HTERT RPE-1 (cell line): Measurements from ENCODE around the gene NHLRC4.

Experiments
- in situ Hi-C: fragments of 300-500 bp; cut with MboI; formaldehyde crosslinking; loops from 4 replicates; pipeline ENCODE4 v1.14.3; 2020; ENCODE audit warnings: low sequenced_read_pairs

NHLRC4 gene

DNA sequence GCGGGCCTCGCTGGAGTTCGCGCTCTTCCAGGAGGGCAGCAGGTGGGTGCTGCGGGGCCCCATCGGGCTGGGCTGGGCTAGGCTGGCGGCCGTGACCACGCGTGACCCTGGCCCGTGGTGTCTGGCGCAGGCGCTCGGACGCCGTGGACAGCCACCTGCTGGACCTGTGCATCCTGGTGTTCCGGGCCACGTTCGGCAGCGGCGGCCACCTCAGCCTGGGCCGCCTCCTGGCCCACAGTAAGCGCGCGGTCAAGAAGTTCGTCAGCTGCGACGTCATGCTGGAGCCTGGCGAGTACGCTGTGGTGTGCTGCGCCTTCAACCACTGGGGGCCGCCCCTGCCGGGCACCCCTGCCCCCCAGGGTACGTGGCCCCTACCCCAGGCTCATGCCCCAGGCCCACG is 14.6 kb upstream of the NHLRC4 start:
- in situ Hi-C loops, result no loop called here

DNA sequence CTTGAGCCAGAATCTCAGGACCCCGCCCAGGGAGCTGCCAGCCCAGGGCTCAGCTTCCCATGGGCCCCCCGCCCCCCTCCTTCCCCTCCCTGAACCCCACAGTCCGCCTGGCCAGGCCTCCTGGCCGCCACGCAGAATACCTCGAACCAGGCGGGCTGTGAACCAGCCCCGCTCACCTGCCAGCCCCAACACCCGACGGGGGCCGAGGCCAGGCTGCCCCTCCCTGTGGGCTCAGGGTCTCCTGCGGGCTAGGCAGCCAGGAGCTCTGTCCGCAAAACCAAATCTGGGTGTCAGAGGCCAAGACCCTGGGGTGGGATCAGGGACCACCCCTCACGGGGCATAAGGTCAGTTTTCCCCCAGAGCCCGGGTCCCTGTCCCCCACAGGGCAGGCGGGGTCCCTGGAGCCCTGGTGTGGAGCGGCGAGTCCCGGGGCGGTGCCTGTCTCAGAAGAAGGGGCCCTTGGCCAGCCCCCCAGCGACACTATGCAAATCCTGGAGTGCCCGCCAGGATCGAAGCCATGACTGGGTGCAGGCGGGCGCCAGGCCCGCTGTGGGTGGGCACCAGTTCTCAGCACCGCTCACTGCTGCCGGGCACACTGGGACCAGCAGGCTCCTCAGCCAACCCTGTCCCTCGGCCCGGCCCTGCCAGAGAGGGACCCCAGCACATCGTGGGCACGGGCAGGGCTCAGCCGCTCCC is 13.1 kb upstream of the NHLRC4 start:
- in situ Hi-C loops, result no loop called here

DNA sequence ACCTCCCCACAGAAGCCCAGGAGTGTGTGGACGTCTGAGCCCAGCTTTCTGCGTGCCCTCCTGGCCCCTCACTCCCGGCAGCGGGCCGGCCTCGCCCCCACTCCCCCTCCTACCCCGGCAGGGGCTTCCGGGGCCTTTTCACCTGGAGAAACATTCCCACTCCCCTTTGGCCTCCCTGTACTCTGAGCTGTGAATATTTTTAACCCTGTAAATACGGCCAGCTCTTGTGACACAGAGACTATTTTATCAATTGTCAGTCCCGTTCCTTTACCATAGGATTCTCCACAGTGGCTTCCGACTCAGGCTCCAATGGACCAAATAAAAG is 12.5 kb upstream of the NHLRC4 start:
- in situ Hi-C loops, result no loop called here

DNA sequence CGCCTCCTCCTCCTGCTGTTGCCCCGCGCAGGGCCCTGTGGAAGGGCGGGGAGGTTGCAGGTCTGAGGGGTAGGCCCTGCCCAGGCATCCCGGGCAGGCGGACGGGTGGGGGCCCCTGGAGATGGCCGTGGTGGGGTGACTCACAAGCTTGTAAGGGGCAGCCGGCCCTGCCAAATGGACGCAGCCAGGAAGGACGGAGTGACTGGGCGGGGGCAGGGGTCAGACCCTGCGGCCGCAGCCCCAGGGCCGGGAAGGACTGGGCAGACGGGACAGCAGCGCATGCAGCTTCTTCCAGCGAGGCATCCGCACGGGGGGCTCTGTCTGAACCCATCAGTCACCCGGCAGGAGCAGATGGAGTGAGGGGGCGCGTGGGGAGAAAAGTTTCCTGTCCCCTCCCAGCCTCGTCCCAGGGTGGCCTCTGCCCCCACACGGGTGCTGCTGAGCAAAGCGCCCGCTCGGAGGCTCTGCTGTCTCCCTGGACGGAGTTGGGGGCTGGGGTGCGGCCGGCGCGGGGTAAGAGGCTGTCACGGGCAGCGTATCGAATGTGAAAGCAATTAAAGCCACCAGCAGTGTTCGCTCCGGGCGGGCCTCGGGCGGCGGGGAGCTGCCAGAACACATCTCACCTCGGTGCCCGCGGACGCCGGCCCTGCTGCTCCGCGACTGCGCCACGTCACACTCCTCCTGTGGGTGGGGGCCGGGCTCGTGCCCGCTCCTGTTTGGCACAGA is 12.0 kb upstream of the NHLRC4 start:
- in situ Hi-C loops, result no loop called here

DNA sequence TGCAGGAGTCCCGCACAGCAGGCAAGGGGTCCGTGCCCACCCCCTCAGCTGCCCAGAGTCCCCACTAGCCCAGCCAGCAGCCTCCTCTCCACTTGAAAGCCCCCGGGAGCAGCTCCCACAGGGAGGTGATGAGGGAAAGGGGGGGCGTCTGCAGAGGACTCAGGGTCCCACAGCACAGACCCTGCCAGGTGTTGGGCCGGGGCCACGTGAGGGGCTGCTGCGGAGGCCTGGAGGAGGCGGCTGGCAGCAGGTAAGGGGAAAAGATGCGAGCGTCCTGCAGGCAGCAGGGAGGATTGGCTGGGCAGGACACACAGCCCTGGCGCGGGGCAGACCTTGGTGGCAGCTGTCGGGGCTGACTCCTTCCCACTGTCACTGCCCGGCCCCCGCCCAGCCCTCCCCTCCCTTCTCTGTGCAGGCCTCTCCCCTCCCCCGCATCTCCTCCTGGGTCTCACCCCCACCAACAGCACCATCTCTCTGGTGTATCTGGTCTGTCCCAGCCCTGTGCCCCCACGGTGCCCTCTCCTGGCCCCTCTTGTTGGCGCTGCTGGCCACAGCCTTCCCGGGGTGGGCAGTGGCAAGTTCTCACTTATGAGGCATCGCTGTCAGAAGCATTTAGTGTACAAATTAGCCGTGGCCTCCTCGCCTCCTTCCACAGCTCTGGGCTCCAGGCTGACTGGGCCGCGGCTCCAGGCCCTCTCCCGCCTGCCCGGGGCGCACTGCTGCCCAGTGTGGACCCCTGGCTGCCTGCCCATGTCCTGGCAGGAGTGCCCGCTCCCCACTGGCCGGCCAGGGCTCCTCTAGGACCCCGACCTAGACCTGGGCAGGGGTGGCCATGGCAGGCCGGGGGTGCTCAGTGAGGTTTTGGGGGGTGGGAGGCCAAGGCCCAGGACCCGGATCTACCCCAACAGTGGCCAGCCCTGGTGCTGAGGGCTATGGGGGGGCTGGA is 11.0 kb upstream of the NHLRC4 start:
- in situ Hi-C loops, result no loop called here

DNA sequence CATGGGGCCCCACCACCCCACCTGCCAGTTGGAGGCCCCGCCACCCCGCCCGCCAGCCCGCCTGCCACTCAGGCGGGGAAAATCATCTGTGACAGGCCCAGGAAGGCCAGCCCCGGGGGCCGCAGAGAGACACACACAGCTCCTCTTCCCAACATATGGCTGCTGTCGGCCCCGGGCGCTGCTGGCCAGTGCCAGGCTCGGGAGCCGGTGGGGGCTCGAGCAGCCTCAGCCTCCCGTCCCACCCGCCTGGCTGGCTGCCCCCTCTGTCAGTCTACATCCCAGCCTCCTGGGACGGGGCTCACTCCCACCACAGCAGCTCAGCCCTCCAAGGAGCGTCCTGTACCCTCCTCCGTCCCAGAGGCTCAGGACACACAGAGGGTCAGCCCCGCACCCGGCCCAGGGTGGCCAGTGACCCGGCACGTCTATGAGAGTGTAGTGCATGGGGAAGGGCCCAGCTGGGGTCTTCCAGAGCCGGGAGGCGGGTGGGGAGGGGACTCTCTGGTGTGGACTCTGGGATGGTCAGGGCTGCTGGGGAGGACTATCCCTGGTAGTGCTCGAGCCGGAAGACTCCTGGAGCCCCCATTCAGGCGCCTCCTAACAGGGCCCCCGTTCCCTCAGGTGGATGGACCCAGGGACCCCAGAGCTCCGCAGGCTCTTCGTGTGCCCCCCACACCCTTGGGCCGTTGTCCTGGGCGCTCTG is 10.2 kb upstream of the NHLRC4 start:
- in situ Hi-C loops, result no loop called here

DNA sequence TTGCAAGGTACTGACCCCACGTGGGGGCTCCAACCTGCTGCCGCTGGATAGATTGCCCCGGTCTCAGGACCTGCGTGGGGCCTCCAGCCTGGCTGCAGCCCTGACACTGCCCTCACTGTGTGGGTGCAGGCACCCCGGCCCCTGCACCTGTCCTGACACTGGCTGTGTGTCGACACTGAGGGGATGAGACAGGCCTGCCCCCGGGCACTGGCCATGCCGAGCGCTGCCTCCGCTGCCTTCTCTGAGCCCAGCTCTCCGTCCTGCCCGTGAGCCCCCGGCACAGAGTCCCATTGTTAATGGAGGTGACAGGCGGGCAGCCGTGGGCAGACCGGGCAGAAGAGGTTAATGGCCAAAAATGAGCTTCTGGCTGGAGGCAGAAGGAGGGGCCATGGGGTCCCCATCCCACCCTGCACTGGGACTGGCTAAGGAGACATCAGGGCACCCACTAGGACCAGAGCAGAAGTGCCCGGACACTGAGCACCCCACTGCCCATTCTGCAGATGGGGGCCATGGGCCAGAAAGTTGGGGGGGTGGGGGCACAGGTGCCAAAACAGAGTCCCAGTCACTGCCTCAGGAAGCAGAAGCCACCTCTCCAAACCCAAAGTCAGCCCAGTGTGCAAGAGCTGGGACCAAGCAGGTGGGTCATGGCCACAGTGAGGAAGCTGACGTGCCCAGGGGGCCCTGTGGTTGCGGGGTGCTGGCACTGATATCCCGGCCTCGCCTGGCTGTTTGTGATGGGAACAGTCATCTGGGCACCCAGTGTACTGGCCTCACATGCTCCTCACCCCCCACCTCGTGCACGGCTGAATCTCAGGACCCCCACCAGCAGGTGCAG is 9.1 kb upstream of the NHLRC4 start:
- in situ Hi-C loops, result no loop called here

DNA sequence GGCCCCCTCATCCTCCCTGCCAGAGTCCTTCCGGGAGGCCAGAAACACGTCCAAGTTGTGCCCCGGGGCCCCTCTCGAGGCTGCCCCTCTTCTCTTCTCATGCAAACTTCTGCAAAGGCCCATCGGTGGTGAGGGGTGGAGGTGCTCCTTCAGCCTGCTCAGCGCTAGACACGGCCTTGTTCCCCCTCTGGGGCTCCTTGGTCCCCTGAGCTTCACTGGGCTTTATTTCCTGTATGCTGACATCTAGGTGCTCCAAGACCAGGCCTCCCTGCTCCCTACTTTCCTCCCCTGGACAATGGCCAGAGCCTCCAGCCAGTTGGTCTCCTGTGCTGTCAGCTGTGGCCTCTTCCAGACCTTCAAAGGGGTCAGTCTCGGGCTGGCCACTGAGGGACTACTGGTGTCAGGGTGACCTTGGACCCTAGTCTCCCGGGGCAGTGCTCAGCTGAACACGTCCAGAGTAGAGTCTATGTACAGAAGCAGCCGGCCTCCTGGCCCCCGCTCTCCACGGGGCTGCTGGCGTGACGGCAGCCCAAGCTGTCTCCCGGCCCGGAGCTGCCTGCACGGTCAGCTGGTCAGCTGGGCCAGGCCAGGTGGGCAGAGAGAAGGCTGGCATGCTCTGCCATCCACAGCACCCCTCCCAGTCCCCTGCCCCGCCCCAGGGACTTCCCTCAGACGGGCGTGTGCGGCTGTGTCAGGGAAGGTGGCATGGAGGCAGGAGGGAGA is 8.3 kb upstream of the NHLRC4 start:
- in situ Hi-C loops, result no loop called here

DNA sequence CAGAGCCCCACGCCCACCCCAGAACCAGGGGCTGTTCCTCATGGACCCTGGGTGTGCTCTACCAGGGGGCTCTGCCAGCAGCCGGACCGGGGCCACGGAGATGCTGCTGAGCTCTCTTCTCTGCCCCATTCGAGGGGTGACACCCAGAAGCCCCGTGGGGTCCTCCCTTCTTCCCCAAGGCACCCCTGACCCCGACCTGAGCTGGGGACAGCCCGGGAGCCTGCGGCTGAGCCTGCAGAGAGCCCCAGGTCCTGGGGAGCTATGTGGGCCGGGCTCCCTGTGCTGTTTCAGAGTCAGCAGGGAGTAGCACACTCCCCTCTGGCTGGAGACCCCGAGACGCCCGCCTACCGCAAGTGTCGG is 7.8 kb upstream of the NHLRC4 start:
- in situ Hi-C loops, result no loop called here

DNA sequence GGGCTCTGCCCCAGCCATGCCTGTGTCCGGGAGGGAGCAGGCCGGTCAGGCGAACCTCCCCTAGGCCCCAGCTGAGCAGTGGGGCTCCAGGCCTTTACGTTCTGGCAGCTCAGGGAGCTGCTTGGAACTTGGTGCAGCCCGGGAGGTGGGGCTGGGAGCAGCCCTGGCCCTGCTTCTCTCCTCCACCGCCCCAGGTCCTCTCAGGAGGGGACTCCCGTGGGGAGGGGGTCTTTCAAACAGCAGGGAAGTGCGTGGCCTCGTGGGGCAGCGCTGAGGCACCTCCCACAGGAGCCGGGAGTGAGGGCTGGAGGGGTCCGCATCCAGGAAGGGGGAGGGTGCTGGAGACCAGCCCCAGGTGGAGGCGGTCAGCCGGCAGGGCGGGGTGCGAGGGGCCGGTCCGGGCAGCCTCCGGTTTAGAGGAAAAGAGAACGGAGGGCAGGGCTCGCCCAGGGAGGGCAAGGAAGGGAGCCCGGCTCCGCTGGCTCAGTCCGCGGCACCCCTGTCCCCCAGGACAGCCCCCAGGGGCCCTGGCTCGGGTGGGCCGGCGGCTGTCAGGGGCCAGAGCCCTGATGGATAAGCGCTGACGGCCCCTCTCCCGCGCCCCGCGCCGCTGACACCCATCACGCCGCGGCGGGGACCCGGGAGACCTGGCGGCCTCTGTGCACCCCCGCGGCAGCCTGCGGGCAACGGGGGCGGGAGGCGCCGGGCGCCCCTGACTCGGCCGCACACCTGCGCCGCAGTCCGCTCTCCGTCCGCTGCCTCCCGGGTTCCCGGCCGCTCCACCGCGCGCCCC is 7.2 kb upstream of the NHLRC4 start:
- in situ Hi-C loops, result no loop called here

DNA sequence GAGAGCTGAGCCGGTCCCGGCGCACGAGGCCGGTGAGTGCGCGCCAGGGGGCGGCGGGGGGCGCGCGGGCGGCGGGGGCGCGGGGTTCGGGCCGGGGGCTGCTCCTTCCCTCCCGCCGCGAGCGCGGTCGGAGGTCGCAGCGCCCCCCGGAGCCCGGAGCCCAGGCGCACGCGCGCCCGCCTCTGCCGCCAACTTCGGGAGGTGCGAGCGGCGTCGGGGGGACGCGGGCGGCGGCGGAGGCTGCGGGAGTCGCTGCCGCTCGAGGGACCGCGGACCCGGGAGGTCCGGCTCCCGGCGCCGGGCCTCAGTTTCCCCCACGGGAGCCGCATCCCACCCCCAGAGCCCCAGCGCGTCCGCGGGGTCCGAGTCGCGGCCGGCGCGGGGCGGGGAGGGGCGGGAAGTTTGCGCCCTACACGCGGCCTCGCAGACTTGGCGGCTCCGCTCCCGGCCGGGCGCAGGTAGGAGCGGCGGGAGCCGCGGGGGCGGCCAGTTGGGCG is 6.6 kb upstream of the NHLRC4 start, which contains the start of gene PRR35:
TSS of gene PRR35 (plus strand) at position 191 of the 497 bp plus-strand sequence. CDS start 2,901 bp downstream, outside the sequence.
- in situ Hi-C loops, result no loop called here

DNA sequence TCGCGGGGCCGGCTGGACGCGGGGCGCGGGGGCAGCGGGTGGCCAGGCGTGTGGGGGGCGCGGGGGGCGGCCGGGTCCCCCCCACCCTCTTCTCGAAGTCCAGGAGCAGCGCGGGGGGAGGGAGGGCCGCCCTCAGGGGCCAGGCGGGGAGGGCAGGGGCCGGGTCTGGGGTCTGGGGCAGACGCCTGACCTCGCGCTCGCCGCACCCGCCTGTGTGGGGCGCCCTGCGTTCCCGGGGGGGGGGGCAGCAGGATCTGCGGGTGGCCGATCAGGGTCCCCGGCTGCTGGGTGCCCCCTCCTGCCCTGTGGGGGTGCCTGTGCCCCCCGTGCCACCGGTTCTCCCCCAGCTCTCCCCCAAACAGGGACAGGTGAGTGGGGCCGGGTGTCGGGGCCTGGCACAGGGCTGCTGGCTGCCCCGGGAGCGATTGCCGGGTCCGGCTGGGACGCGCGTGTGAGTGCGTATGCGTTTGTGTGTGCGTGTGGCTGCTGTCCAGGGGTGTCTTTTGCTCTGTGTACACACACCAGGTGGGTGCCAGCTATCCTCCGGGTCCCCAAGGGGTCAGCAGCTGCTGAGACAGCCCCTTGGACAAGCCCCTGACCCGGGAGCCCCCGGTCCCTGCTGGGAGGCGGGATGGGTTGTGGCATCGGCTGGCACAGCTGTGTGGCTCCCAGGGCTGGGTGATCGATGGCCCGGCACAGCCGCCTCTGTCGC is 5.9 kb upstream of the NHLRC4 start:
- in situ Hi-C loops, result no loop called here

DNA sequence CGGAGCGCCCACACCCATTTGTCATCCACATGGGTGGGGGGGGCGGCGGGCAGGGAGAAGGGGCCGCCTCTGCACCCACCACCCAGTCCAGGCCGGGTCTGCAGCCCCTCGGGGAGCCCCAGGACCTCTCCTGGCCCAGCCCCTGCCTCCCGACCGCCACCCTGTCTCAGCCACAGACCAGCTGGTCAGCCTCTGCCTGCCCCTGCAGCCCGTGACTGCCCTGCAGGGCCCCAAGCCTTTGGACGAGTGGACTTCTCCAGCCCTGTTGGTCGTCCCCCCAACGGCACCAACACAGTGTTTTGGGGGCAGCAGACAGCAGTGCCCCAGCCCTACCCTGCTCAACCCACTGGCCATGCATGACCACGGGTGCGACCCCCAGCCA is 5.4 kb upstream of the NHLRC4 start:
- in situ Hi-C loops, result no loop called here

DNA sequence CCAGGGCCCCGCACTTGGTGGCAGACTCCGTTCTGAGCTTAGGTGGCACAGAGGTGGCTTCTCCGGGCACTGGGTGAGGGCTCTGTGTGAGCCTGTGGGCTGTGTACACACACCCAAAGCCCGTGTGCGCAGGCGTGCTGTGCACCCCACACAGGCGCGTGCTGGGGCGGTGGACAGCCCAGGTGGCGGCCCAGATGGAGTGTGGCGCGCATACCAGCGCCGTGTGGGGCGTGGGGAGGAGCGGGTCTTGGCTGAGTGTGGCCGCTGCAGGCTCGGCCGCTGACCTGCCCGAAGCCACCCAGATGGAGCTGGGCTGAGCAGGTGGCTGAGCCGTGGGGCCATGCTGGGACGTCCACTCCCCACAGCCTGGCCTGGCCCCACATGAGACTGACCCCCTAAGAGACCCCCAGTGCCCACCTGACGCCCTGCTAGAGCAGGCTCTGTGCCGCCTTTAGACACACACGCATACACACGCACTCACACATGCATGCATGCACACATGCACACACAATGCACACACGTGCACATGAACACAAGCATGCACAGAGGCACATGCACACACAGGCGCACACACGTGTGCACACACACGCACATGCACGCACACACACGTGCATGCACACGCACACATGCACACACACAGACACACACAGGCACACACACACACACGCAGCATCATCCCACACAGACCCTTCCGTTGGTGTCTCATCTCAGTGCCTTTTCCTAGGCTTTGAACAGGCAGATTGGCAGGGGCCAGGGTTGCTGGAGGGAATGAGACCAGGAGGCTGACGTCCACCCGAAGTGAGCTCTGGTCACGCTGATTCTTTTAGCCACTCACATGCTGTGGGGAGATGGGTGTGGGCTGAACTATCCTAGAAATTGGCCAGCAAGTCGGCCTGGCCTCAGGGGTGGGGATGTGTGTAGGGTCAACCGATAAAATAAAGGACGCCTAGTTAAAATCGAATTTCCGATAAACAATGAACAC is 4.6 kb upstream of the NHLRC4 start:
- in situ Hi-C loops, result no loop called here

DNA sequence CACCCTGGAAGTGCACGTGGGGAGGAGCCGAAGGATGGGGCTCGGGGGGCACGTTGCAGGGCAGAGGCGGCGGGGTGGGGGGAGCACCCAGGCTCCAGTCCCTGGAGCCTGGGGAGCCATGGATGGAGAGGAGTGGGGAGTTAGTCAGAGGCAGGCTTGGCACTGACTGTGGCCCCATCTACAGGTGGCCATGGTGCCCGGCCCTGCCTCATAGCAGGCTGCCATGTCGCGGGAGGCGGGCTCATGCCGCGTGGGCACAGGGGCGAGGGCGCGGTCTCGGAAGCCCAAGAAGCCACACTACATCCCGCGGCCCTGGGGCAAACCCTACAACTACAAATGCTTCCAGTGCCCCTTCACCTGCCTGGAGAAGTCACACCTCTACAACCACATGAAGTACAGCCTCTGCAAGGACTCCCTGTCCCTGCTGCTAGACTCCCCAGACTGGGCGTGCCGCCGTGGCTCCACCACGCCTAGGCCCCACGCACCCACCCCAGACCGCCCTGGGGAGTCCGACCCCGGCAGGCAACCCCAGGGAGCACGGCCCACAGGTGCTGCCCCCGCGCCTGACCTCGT is 3.6 kb upstream of the NHLRC4 start:
- in situ Hi-C loops, result no loop called here

DNA sequence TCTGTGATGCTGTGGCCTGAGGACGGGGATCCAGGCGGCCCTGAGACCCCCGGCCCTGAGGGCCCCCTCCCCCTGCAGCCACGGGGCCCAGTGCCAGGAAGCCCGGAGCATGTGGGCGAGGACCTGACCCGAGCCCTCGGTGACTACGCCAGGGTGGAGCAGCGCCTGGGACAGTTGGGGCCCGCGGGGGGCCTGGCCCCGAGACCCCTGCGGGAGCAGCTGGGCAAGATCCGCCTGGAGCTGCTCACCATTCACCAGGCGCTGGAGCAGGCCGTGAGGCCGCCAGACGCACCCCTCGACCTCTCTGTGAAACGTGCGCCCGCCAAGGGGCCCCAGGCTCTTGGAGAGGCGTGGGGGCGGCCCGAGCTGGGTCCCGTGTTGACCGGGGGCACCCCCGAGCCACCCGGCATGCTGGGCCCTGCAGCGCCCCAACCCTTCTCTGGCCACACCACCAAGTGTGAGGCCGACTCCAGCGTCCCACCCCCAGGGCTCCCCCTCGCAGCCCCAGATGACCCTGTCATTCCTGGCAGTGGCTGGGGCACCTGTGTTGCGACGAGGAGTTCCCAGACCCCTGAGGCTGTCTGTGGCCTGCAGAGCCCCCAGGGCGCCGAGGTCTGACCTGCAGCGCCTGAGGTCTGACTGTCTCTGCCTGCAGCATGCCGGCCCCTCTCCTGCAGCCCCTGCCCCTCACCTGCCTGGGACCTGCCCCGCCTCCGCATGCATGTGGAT is 2.0 kb upstream of the NHLRC4 start:
- in situ Hi-C loops, result no loop called here
